ENCODE measurements around the gene SARS2.

SARS2 gene

DNA sequence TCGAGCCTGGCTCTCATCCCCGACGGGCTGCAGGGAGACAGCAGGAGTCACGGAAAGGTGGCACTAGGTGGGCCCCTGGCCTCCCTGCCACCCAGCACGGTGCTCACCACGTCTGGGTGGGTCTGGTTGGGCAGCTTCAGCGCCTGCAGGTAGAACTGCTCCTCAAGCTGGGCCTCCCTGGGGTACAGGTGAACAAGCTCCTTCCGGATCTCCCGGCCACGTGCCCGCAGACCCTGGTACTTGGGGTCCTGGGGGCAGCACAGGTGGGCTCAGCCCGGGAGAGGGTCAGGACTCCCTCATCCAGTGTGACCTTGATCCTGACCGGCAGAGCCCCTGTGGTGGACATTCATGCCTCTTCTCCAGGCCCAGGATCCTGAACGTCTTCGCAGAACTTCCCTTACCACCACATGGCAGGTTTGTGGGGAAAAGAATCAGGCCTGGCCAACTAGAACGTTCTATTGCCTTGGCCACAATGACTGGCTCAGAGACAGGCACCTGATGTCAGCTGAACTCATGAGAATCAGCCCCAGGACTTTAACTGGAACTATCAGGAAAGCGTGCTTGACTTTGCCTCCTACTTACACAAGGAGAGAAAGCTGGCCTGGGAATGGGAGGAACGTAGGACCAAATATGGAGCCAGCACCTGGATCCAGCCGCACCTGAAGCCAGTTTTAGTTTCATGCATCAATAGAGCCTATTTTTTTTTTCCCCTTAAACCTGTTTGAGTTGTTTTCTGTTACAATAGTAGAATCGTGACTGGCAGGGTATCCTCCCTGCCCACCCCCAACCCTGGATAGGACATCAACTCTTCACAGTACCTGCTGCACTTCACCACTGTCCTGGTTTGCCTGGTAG is 8.9 kb downstream of the SARS2 start:
- TF ChIP-seq, protein P1, sequence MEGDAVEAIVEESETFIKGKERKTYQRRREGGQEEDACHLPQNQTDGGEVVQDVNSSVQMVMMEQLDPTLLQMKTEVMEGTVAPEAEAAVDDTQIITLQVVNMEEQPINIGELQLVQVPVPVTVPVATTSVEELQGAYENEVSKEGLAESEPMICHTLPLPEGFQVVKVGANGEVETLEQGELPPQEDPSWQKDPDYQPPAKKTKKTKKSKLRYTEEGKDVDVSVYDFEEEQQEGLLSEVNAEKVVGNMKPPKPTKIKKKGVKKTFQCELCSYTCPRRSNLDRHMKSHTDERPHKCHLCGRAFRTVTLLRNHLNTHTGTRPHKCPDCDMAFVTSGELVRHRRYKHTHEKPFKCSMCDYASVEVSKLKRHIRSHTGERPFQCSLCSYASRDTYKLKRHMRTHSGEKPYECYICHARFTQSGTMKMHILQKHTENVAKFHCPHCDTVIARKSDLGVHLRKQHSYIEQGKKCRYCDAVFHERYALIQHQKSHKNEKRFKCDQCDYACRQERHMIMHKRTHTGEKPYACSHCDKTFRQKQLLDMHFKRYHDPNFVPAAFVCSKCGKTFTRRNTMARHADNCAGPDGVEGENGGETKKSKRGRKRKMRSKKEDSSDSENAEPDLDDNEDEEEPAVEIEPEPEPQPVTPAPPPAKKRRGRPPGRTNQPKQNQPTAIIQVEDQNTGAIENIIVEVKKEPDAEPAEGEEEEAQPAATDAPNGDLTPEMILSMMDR (IDR thresholded peaks at IDR 0.05; ENCODE audit: insufficient read depth, low read depth, low read length, missing control alignments) = no peak
- DNase-seq (ENCODE audit: low read depth) = no peak
- H3K4me3 ChIP-seq (ENCODE audit: low read length) = no peak overlapping the region

DNA sequence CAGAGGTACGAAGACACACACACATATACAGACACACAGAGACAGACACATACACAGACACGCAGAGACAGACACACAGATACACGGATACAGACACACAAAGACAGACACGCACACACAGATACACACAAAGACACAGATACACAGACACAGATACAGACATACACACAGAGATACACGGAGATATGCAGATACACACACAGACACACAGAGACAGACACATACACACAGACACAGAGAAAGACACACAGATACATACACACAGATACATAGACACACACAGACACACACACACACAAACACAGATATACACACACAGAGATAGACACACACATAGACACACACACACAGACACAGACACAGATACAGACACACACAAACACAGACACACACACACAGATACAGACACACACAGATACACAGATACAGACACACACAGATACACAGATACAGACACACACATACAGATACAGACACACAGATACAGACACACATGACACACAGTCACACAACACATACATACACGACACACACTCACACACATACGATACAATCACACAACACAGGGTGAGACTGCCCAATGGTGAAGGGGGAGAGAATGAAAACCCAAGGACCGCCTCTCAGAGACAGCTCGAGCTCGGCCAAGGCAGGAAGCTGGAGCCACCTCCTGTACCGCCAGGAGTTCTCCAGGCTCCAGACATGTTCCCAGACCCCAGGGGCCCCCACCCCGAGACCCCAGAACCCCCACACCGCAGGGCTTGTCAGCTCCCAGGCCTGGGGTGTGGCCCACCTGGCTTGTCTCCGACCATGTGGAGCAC is 9.8 kb downstream of the SARS2 start:
- no peak for DNase-seq (ENCODE audit: low read depth)
- TF ChIP-seq, protein P1 (IDR thresholded peaks at IDR 0.05; ENCODE audit: insufficient read depth, low read depth, low read length, missing control alignments) = no peak
- no peak overlapping the region for H3K4me3 ChIP-seq (ENCODE audit: low read length)

- TF ChIP-seq, protein P1 (IDR thresholded peaks at IDR 0.05; ENCODE audit: insufficient read depth, low read depth, low read length, missing control alignments) = no peak
- no peak overlapping the region for H3K4me3 ChIP-seq (ENCODE audit: low read length)
- no peak for DNase-seq (ENCODE audit: low read depth)
Observed at GRCh38 chr19:38919837-38920601, 10.5 kb downstream of the SARS2 start.

- TF ChIP-seq, protein P1 (IDR thresholded peaks at IDR 0.05; ENCODE audit: insufficient read depth, low read depth, low read length, missing control alignments) = no peak
- H3K4me3 ChIP-seq (ENCODE audit: low read length) = no peak overlapping the region
- no peak for DNase-seq (ENCODE audit: low read depth)
Observed at GRCh38 chr19:38918526-38918925, 12.0 kb downstream of the SARS2 start.

- peak; percentile 17 for DNase-seq (ENCODE audit: low read depth)
- TF ChIP-seq, protein P1 (IDR thresholded peaks at IDR 0.05; ENCODE audit: insufficient read depth, low read depth, low read length, missing control alignments) = peak; percentile 8
- no peak overlapping the region for H3K4me3 ChIP-seq (ENCODE audit: low read length)
Observed at GRCh38 chr19:38917921-38918491, 12.6 kb downstream of the SARS2 start.

GRCh38 chr19:38917516-38917915 is 13.0 kb downstream of the SARS2 start:
- no peak for DNase-seq (ENCODE audit: low read depth)
- TF ChIP-seq, protein P1 (IDR thresholded peaks at IDR 0.05; ENCODE audit: insufficient read depth, low read depth, low read length, missing control alignments) = no peak
- H3K4me3 ChIP-seq (ENCODE audit: low read length) = no peak overlapping the region
